SKM-1 (cell line): ENCODE results near the gene BCL2L1.
"Not testable (repeated sequence)": the region's sequence is repeated elsewhere in the genome, so short reads cannot be mapped to it uniquely, and the experiment has no call there.

Experiments used
- DNase-seq: peaks from one replicate; lab custom pipeline; 2025; ENCODE audit not compliant: unreplicated experiment; lab: John Stamatoyannopoulos, UW

BCL2L1 gene

DNA sequence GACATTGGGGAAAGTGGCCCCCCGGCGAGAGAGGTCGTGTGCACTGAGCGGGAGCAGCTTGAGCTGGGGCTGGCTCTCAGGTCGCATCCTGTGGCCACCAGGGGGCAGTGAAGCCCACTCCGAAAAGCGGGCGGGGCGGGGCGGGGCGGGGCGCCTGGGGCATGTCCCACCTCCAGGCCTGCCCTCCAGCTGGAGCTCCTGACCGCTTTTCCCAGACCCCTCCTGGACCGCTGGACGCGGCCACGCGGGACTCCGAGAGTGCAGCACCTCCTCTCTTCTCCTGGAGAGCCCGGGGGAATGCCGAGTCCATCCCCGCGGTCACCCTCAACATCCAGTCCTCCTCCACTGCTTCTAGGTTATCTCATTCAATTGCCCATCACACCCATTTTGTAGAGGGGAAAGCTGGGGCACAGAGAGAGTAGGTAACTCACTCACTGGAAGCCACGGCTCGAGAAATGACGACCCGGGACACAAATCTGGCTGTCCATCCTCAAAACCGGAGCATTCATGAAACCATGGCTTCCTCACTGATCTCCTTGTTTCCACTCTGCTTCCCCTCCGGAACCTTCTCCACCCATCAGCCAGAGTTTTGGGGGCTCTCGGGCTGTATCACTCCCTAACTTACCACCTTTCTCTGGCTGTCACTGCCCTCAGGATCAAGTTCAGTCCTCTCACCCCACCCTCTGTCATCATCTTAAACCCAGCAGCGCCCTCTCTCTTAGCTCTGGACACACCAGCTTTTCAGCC, 60.9 kb downstream of the BCL2L1 start:
- peak; percentile 14 for DNase-seq

GRCh38 chr20:31654534-31654933, 68.1 kb downstream of the BCL2L1 start:
- no peak for DNase-seq

DNA sequence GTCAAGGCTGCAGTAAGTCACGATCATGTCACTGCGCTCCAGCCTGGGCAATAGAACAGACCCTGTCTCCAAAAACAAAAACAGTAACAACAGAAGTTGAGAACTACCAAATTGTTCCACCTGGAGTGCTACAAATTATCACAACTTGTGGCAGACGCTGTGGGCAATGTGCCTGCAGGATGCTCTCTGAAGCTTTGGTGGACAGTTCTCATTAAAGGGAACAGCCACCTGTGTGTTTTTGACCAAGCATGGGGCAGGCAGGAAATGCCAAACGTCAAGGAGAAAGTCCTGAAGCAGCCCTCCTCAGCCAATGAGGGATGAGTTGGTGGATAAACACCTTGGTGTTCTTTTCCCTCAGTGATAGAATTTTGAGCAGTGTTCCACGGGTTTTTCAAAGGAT, 69.1 kb downstream of the BCL2L1 start:
- DNase-seq = no peak

GRCh38 chr20:31652917-31653396, 69.7 kb downstream of the BCL2L1 start:
- no peak for DNase-seq

GRCh38 chr20:31648104-31648503, 74.6 kb downstream of the BCL2L1 start:
- not testable (repeated sequence) for DNase-seq

GRCh38 chr20:31644701-31645100, 78.0 kb downstream of the BCL2L1 start:
- DNase-seq = no peak

DNA sequence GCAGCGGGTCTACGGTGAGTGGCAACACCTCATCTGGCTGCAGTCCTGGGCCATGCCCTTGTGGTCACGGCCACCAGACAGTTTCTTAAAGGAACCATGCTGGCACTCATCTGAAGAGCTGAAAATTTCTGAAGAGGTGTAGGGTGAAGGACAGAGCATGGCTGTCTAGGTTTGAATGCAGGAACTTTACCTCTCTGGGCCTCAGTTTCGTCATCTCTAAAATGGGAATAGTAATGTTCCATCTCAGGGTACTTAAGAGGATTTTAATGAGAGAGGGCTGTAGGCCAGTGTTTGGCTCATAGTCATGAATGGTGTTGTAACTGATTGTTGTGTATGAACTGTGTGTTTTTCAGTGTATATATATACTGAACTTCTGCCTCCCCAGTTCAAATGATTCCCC, 79.1 kb downstream of the BCL2L1 start:
- no peak for DNase-seq

GRCh38 chr20:31642837-31643236, 79.8 kb downstream of the BCL2L1 start:
- no peak for DNase-seq

GRCh38 chr20:31641391-31641790, 81.3 kb downstream of the BCL2L1 start:
- no peak for DNase-seq

DNA sequence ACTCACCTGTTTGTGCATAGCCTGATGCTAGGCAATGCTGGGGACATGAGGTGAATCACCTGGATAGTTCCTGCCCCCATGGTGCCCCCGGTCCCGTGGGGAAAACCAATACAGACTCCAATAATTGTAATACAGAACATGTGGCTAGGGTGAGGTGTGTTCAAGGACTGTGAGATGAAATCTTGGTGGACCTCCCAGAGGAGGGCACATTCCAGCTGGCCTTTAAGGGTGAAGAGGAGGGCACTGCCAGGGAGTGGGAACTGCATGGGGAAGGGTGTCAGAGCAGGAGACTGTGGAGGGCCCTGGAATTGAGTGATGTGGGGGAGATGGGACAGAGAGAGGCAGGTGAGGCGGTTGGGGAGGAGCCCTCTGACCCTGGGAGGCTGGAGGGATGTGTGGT, 82.4 kb downstream of the BCL2L1 start:
- DNase-seq = no peak

DNA sequence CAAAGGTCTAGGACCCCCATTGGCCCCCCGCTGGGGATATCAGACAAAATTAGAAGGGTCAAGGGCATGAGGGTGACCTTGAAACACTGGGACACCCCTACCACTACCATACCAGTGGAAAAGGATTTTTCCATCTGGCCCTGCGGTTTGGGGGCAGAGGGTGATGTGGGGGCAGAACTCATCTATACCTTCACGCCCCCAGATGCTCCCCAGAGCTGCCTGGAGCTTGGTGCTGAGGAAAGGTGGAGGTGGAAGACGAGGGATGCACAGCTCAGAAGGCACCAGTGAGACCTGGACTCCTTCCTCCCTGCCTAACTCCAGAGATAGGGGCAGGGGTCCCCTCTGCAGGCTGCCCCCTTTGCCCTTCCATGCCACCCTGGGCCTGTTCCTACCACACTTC, 83.9 kb downstream of the BCL2L1 start:
- no peak for DNase-seq

- no peak for DNase-seq
Measured at GRCh38 chr20:31638317-31638716, 84.4 kb downstream of the BCL2L1 start.

GRCh38 chr20:31637660-31638059, 85.0 kb downstream of the BCL2L1 start, which contains the start of gene COX4I2:
COX4I2 (plus strand) TSS chr20:31637912; CDS start chr20:31639018, 1,106 bp downstream.
- no peak for DNase-seq

- DNase-seq = no peak
Measured at GRCh38 chr20:31633339-31633914, 89.2 kb downstream of the BCL2L1 start.

DNA sequence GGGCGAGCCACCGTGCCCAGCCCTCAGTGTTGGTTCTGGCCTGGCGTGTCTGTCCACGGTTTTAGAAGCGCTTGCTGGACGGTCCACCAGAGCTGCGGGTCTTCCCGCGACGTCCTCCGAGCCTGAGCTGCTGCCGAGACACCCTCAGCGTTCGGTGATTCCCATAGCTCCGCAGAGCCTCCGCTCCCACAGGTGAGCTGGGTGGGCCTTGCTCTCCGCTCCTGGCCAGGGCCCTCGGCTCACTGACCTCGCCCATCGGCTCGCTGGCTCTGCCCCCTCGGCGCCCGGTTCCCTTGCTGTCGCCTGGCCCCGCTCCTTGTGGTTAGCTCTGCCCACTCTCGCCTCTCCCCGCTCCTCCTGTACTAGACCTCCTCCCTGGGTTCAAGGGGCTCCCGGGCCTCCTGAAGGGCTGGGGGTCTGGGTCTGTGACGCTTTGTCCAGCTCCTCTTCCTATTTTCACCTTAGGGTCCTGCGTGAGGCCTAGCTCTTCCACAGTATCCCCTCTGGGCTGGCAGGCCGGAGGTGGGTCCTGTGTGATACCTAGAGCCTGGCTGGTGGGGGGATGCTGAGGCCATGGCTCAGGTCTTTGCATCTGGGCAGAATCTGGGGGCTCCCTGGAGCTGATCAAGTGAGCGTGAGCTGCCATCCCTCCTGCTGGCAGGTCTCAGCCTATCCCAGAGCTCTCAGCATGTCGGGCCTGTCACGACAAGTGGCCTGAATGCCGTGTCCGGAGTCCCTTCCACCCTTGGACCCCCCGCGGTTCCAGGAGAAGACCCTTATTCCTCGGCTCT, 89.9 kb downstream of the BCL2L1 start:
- DNase-seq = no peak

GRCh38 chr20:31630187-31630790, 92.4 kb downstream of the BCL2L1 start:
- peak; percentile 41 for DNase-seq

GRCh38 chr20:31628057-31628456, 94.6 kb downstream of the BCL2L1 start:
- not testable (repeated sequence) for DNase-seq

- not testable (repeated sequence) for DNase-seq
Measured at GRCh38 chr20:31626534-31626933, 96.1 kb downstream of the BCL2L1 start.

DNA sequence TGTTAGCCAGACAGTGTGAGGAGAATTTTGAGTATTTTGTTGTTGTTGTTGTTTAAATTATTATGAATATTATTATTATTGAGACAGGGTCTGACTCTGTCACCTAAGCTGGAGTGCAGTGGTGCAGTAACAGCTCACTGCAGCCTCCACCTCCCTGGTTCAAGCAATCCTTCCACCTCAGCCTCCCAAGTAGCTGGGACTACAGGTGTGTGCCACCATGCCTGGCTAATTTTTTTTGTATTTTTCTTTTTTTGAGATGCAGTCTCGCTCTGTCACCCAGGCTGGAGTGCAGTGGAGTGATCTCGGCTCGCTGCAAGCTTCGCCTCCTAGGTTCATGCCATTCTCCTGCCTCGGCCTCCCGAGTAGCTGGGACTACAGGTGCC, 99.6 kb downstream of the BCL2L1 start:
- DNase-seq = not testable (repeated sequence)

- no peak for DNase-seq
Measured at GRCh38 chr20:31620246-31620645, 102.4 kb downstream of the BCL2L1 start.

DNA sequence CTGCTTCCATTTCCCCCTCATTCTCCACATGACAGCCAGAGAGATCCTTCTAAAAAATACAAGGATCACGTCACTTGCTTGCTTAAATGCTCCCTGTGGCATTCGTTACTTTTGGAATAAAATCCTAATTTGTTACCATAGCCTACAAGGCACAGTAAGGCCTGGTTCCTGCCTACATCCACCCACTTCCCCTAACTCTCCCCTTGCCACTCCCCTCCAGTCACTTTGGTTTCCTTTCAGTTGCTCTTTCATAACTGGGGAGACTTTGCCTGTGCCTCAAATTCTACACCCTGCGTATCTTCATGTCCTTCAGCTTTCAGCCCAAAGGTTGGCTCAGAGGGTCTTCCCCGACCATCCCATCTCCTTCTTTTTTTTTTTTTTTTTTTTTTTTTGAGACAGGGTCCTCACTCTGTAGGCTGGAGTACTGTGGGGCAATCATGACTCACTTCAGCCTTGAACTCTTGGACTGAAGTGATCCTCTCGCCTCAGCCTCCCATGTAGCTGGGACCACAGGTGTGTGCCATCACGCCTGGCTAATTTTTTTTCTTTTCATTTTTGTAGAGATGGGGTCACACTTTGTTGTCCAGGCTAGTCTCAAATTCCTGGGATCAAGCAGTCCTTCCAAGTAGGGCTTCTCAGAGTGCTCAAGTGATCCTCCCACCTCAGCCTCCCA, 105.1 kb downstream of the BCL2L1 start:
- DNase-seq = peak; percentile 95
